AG04450 (cell line): ENCODE data around the gene ODC1. TPM values are rescaled to one million over a fixed set of nuclear protein-coding genes. Genes with fewer than 3 reads are reported as not detected.

ENCODE experiments used
- CTCF ChIA-PET: fragments of 300-600, 350-600 bp; formaldehyde crosslinking; extraction: SDS; loops from one replicate; lab custom pipeline; 2022; ENCODE audit warnings: antibody characterized with exemption, inconsistent platforms; lab: Charles Lee
- POLR2A ChIA-PET: fragments of 350-600 bp; formaldehyde crosslinking; extraction: SDS; loops from one replicate; lab custom pipeline; 2021; ENCODE audit warnings: antibody characterized with exemption, inconsistent platforms; lab: Yijun Ruan, JAX
- DNase-seq: peaks from one replicate; pipeline ENCODE4 v3.0.0-alpha.2; 2011; ENCODE audit warnings: low read depth, low spot score
- H3K27ac ChIP-seq: one replicate; pipeline ENCODE4 v1.5.1; 2012; ENCODE audit warnings: low read depth, low read length, control low read depth
- H3K27me3 ChIP-seq: one replicate; pipeline ENCODE4 v1.6.0; 2012; ENCODE audit warnings: low read length; ENCODE audit not compliant: control insufficient read depth, insufficient read depth
- H3K4me3 ChIP-seq: 2 replicates; pipeline ENCODE4 v1.5.1; 2011; ENCODE audit warnings: mild to moderate bottlenecking, low read depth, low read length, control low read depth
- H3K9me3 ChIP-seq: 2 replicates; pipeline ENCODE4 v1.5.1; 2012; ENCODE audit warnings: low read length; ENCODE audit not compliant: control insufficient read depth, insufficient read depth
- CTCF ChIP-seq: IDR thresholded peaks from 2 replicates; pipeline ENCODE4 v1.5.1; 2011; ENCODE audit warnings: low read depth, low read length, control low read depth, inconsistent platforms
- polyA plus RNA-seq: library from polyadenylated mRNA; depleted of rRNA; stranded (reverse); fragments of >200 nt; gene quantifications from 2 replicates; pipeline ENCODE4 v1.2.3, GENCODE V29; 2011

The ODC1 gene
- polyA plus RNA-seq, 1 experiment: 168 TPM

- Histone ChIP-seq H3K4me3 (no peak overlapping the region), H3K27me3 (no peaks in the 10 kb centered on the region), H3K9me3 (no peaks in the 10 kb centered on the region; the same call in 1 of the 2 replicates), H3K27ac (no peak overlapping the region)
- CTCF ChIA-PET: no interaction called here
- TF ChIP-seq CTCF: no peak
- POLR2A ChIA-PET: no interaction called here
- no peak for DNase-seq
Measured at GRCh38 chr2:10414591-10414990, 33.5 kb downstream of the ODC1 start.

GRCh38 chr2:10413991-10414451 is 34.1 kb downstream of the ODC1 start:
- no peaks in the 10 kb centered on the region for H3K9me3 ChIP-seq
- H3K27me3 ChIP-seq: no peaks in the 10 kb centered on the region
- ChIA-PET POLR2A (no interaction called here), CTCF (no interaction called here)
- no peak for DNase-seq
- H3K27ac ChIP-seq: no peak overlapping the region
- H3K4me3 ChIP-seq: no peak overlapping the region
- no peak for TF ChIP-seq CTCF

GRCh38 chr2:10413503-10413902 is 34.6 kb downstream of the ODC1 start:
- TF ChIP-seq CTCF: no peak
- Histone ChIP-seq H3K4me3 (no peak overlapping the region), H3K9me3 (no peaks in the 10 kb centered on the region), H3K27ac (no peak overlapping the region), H3K27me3 (no peaks in the 10 kb centered on the region)
- ChIA-PET POLR2A (no interaction called here), CTCF (no interaction called here)
- no peak for DNase-seq

GRCh38 chr2:10412380-10412779 is 35.7 kb downstream of the ODC1 start:
- no peak overlapping the region for H3K4me3 ChIP-seq
- CTCF ChIA-PET: no interaction called here
- POLR2A ChIA-PET: no interaction called here
- no peak overlapping the region for H3K27ac ChIP-seq
- TF ChIP-seq CTCF: no peak
- no peak for DNase-seq
- no peaks in the 10 kb centered on the region for H3K27me3 ChIP-seq
- no peaks in the 10 kb centered on the region for H3K9me3 ChIP-seq

- CTCF ChIA-PET: interaction anchor here (0.6 to 1.9 kb wide), 3 partner anchors 23 to 339 kb away, joined by 3 to 5 read pairs (median 3); no protein-coding TSS in a partner anchor
- H3K4me3 ChIP-seq: no peak overlapping the region
- no peak overlapping the region for H3K27ac ChIP-seq
- DNase-seq: no peak
- H3K27me3 ChIP-seq: no peaks in the 10 kb centered on the region
- POLR2A ChIA-PET: no interaction called here
- TF ChIP-seq CTCF: no peak
- H3K9me3 ChIP-seq: no peaks in the 10 kb centered on the region
Measured at GRCh38 chr2:10411557-10411956, 36.6 kb downstream of the ODC1 start.
